Measurements from ENCODE around the gene BCR.

GRCh38 chr22:23164091-23164490 lies 16.2 kb upstream of the BCR start:
- TF ChIP-seq CTCF (IDR thresholded peaks at IDR 0.05) (no peak), POLR2A (IDR thresholded peaks at IDR 0.05) (no peak)

Data from upper lobe of left lung (tissue), 4 donors.